Measurements from ENCODE around the gene EMILIN1. TPM values are rescaled to one million over a fixed set of nuclear protein-coding genes. Genes with fewer than 3 reads are reported as not detected.
A peak's percentile ranks its signal among the peaks of the same experiment; 100 is the strongest.

EMILIN1 gene
- total RNA-seq, 5 donors from 2014 or later (not counting 1 experiment from before 2014, with no cell fraction given) = 0.28 to 1.1 (median 0.85) TPM

DNA sequence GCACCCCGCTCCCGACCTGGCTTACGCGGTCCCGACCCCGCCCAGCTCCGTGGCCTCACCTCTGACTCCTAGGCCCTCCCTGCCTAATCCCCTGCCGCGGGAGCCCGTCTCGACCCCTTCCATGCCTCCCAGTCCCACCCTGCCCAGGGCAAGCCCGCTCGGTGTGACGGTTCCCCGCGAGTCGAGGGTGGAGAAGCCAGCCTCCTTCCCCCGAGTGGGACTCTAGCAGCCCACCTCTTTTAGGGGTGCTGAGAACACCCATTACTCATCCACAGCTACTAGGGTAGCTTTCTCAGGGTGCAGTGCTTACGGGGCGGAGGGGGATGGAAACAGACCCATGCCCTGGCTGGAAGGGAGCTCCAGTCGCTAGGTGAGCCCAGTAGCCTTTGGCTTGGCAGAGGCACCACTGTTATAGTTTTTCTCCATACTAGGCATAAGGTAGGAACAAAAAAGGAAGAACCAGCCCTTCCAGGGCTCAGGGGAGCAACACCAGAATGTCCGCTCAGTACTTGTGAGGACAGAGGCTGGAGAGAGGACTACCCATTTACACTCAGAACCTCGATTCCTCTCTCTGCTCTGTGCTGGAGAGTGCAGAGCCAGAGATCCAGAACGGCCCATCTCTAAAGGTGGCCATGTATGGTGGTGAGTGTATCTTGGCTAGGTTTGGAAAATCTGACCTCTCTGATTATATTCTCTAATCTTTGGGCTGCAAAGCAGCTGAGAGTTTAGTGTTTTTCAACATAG lies 26.3 kb upstream of the EMILIN1 start:
- CTCF ChIA-PET = interaction anchor here in 1 of 2 donors (0.6 to 1.8 kb wide), 5 partner anchors 16 to 1690 kb away, joined by 3 to 8 read pairs (median 4); partner anchors contain the start of genes ABHD1 and OST4
- Mint-ChIP-seq H3K4me3 (peak overlapping the region; percentile 86 to 97 (median 93)), H3K27me3 (peaks cover 9 to 10% of the 10 kb centered on the region in 2 donors), H3K27ac (peak overlapping the region; percentile 84 to 89), H3K9me3 (no peaks in the 10 kb centered on the region), H3K4me1 (peaks cover 18 to 41% (median 20%) of the 10 kb centered on the region in 3 donors), H3K36me3 (peaks cover 18% of the 10 kb centered on the region)
- POLR2A ChIA-PET = interaction anchor here (0.7 to 2.1 kb wide), 3 partner anchors 11 to 19 kb away, joined by 3 to 12 read pairs (median 3); partner anchors contain the start of gene OST4 (in 1 of the 2)
- ATAC-seq (replicated peaks in 1 of 4) (no peak), DNase-seq (peak in 5 of 35 experiments; percentile 10 to 31 (median 25))
- H3K36me3 ChIP-seq (ENCODE audit: control insufficient read depth in 2 of 2, extremely low read depth in 1 of 2, insufficient read depth in 1 of 2, low read length in 1 of 2) = peaks cover 8 to 27% of the 10 kb centered on the region in 2 donors
- H3K4me1 ChIP-seq (ENCODE audit: control insufficient read depth in 1 of 2, extremely low read depth in 1 of 2, insufficient read depth in 2 of 2, low read length in 2 of 2) = peaks cover 3 to 19% of the 10 kb centered on the region in 2 experiments
- H3K9me3 ChIP-seq = no peaks in the 10 kb centered on the region
- peak overlapping the region; percentile 89 to 91 for H3K4me3 ChIP-seq (ENCODE audit: control insufficient read depth in 1 of 2, extremely low read depth in 1 of 2, low read length in 1 of 2)
- H3K27ac ChIP-seq (ENCODE audit: low read length) = peak overlapping the region; percentile 77
- 1% methylated on average over 15 of the region's 24 CpGs for WGBS (ENCODE audit: insufficient coverage)
- H3K27me3 ChIP-seq (replicated peaks in 1 of 2; ENCODE audit: control insufficient read depth in 2 of 2, extremely low read depth in 1 of 2, insufficient read depth in 2 of 2, low read length in 1 of 2) = no peaks in the 10 kb centered on the region

DNA sequence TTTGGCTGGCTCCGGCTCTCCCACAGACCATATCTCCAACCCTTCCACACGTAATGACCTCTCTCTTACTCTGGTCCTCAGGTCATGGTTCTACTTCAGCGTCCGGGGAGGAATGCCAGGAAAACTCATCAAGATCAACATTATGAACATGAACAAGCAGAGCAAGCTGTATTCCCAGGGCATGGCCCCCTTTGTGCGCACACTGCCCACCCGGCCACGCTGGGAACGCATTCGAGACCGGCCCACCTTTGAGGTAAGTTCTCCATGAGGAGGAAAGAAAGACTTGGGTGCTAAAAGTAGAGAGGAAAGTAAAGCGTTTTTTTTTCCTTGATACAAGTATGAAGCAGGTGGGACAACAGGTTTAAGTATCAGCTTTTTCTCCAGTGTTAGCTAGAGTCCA lies 25.1 kb upstream of the EMILIN1 start:
- H3K27me3 ChIP-seq (replicated peaks in 1 of 2; ENCODE audit: control insufficient read depth in 2 of 2, extremely low read depth in 1 of 2, insufficient read depth in 2 of 2, low read length in 1 of 2) = no peaks in the 10 kb centered on the region
- H3K9me3 ChIP-seq = no peaks in the 10 kb centered on the region
- no peak overlapping the region for H3K27ac ChIP-seq (ENCODE audit: low read length)
- ChIA-PET POLR2A (no interaction called here), CTCF (interaction anchor here in 1 of 2 donors (1.3 kb wide), 1 partner anchor 15 kb away, joined by 5 read pairs; no protein-coding TSS in a partner anchor)
- Mint-ChIP-seq H3K9me3 (no peaks in the 10 kb centered on the region), H3K36me3 (peaks cover 18% of the 10 kb centered on the region), H3K4me1 (peaks cover 18 to 41% (median 20%) of the 10 kb centered on the region in 3 donors), H3K27ac (peak overlapping the region; percentile 33 to 89), H3K4me3 (peak overlapping the region in 2 of 3 donors; percentile 86 to 93), H3K27me3 (peaks cover 9 to 10% of the 10 kb centered on the region in 2 donors)
- WGBS (ENCODE audit: insufficient coverage) = 95% methylated on average over 10 of the region's 11 CpGs
- H3K36me3 ChIP-seq (ENCODE audit: control insufficient read depth in 2 of 2, extremely low read depth in 1 of 2, insufficient read depth in 1 of 2, low read length in 1 of 2) = peaks cover 8 to 32% of the 10 kb centered on the region in 2 donors
- H3K4me1 ChIP-seq (ENCODE audit: control insufficient read depth in 1 of 2, extremely low read depth in 1 of 2, insufficient read depth in 2 of 2, low read length in 2 of 2) = peaks cover 3 to 19% of the 10 kb centered on the region in 2 experiments
- no peak for ATAC-seq (replicated peaks in 1 of 4)
- DNase-seq = no peak
- no peak overlapping the region for H3K4me3 ChIP-seq (ENCODE audit: control insufficient read depth in 1 of 2, extremely low read depth in 1 of 2, low read length in 1 of 2)

DNA sequence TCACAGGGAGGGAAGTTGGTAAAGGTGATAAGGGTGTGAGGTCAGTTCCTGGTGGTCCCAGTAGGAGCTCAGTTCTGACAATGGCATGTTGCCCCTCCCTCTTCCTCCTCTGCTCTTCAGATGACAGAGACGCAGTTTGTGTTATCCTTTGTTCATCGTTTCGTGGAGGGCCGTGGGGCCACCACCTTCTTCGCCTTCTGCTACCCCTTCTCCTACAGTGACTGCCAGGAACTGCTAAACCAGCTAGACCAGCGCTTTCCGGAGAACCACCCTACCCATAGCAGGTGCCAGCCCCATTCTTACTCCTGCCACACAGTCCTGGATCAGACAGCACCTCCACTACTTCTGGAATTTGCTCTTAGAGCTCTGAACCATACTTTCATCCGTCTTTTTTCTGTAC lies 24.6 kb upstream of the EMILIN1 start:
- peaks cover 18% of the 10 kb centered on the region for H3K36me3 Mint-ChIP-seq
- peak overlapping the region in 1 of 2 donors; percentile 49 for H3K27ac Mint-ChIP-seq
- H3K9me3 Mint-ChIP-seq = no peaks in the 10 kb centered on the region

DNA sequence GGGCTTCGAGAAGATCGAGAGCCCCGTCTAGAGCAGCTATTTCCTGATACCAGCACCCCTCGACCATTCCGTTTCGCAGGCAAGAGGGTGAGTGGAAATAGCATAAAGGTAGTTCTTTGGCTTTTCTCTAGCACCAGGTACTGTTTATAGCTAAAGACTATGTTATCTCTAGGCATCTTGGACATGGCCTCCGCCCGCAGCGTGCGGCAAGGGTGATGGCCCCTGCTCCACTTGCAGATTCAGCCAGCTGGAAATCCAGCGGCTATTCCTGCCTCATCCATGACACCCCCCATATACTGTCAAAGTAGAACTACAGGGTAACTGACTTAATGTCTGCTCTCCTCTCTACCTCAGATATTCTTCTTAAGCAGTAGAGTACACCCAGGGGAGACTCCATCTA lies 23.7 kb upstream of the EMILIN1 start:
- DNase-seq (no peak), ATAC-seq (replicated peaks in 1 of 4) (no peak)
- H3K27me3 ChIP-seq (replicated peaks in 1 of 2; ENCODE audit: control insufficient read depth in 2 of 2, extremely low read depth in 1 of 2, insufficient read depth in 2 of 2, low read length in 1 of 2) = no peaks in the 10 kb centered on the region
- H3K4me3 ChIP-seq (ENCODE audit: control insufficient read depth in 1 of 2, extremely low read depth in 1 of 2, low read length in 1 of 2) = no peak overlapping the region
- Mint-ChIP-seq H3K4me1 (peaks cover 12 to 36% (median 14%) of the 10 kb centered on the region in 3 donors), H3K27me3 (peaks cover 9 to 10% of the 10 kb centered on the region in 2 donors), H3K4me3 (no peak overlapping the region), H3K9me3 (no peaks in the 10 kb centered on the region), H3K27ac (no peak overlapping the region), H3K36me3 (peaks cover 18% of the 10 kb centered on the region)
- H3K4me1 ChIP-seq (ENCODE audit: control insufficient read depth in 1 of 2, extremely low read depth in 1 of 2, insufficient read depth in 2 of 2, low read length in 2 of 2) = peaks cover 0 to 13% of the 10 kb centered on the region in 2 experiments
- ChIA-PET POLR2A (interaction anchor here in 1 of 2 donors (0.7 kb wide), 1 partner anchor 16 kb away, joined by 3 read pairs; no protein-coding TSS in a partner anchor), CTCF (no interaction called here)
- no peak overlapping the region for H3K27ac ChIP-seq (ENCODE audit: low read length)
- 89% methylated on average over 7 of the region's 11 CpGs for WGBS (ENCODE audit: insufficient coverage)
- no peaks in the 10 kb centered on the region for H3K9me3 ChIP-seq
- H3K36me3 ChIP-seq (ENCODE audit: control insufficient read depth in 2 of 2, extremely low read depth in 1 of 2, insufficient read depth in 1 of 2, low read length in 1 of 2) = peaks cover 8 to 35% of the 10 kb centered on the region in 2 donors

More for the DNA sequence above, 24.6 kb upstream of the EMILIN1 start:
- Mint-ChIP-seq H3K4me3 (peak overlapping the region in 2 of 3 donors; percentile 1 to 5), H3K27me3 (peaks cover 9 to 10% of the 10 kb centered on the region in 2 donors), H3K4me1 (peaks cover 18 to 41% (median 20%) of the 10 kb centered on the region in 3 donors)
- peaks cover 8 to 34% of the 10 kb centered on the region in 2 donors for H3K36me3 ChIP-seq (ENCODE audit: control insufficient read depth in 2 of 2, extremely low read depth in 1 of 2, insufficient read depth in 1 of 2, low read length in 1 of 2)
- no peaks in the 10 kb centered on the region for H3K27me3 ChIP-seq (replicated peaks in 1 of 2; ENCODE audit: control insufficient read depth in 2 of 2, extremely low read depth in 1 of 2, insufficient read depth in 2 of 2, low read length in 1 of 2)
- DNase-seq (no peak), ATAC-seq (replicated peaks in 1 of 4) (no peak)
- H3K4me1 ChIP-seq (ENCODE audit: control insufficient read depth in 1 of 2, extremely low read depth in 1 of 2, insufficient read depth in 2 of 2, low read length in 2 of 2) = peaks cover 3 to 19% of the 10 kb centered on the region in 2 experiments
- CTCF ChIA-PET = interaction anchor here in 1 of 2 donors (0.6 kb wide), 1 partner anchor 27 kb away, joined by 6 read pairs; no protein-coding TSS in a partner anchor
- no peaks in the 10 kb centered on the region for H3K9me3 ChIP-seq
- POLR2A ChIA-PET = no interaction called here
- no peak overlapping the region for H3K27ac ChIP-seq (ENCODE audit: low read length)
- no peak overlapping the region for H3K4me3 ChIP-seq (ENCODE audit: control insufficient read depth in 1 of 2, extremely low read depth in 1 of 2, low read length in 1 of 2)
- WGBS (ENCODE audit: insufficient coverage) = 89% methylated on average over 8 of the region's 8 CpGs

DNA sequence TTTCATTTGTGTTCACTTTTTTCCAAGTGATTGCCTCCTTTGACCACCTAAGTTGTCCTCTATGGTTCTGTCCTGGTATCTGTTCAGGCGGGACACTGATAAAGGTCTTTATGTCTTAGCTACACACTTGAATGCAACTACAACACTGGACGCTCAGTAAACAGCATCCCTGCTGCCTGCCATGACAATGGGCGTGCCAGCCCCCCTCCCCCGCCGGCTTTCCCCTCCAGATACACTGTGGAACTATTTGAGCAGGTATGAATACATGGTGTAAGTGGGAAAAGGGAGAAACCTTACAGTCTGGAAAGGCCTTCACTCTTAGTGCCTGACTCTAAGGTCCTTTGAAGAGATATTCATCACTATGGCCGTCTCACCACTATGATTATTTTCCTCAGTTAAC lies 21.2 kb upstream of the EMILIN1 start:
- ChIA-PET CTCF (no interaction called here), POLR2A (no interaction called here)
- Mint-ChIP-seq H3K27ac (no peak overlapping the region), H3K9me3 (no peaks in the 10 kb centered on the region), H3K4me3 (no peak overlapping the region), H3K27me3 (no peaks in the 10 kb centered on the region), H3K4me1 (peaks cover 3 to 16% (median 4%) of the 10 kb centered on the region in 3 donors), H3K36me3 (peaks cover 12% of the 10 kb centered on the region)
- H3K27ac ChIP-seq (ENCODE audit: low read length) = no peak overlapping the region
- no peak for DNase-seq
- no CpG with 5 or more reads among the region's 6 CpGs for WGBS (ENCODE audit: insufficient coverage)
- no peak for ATAC-seq (replicated peaks in 1 of 4)
- no peaks in the 10 kb centered on the region for H3K9me3 ChIP-seq
- H3K27me3 ChIP-seq (replicated peaks in 1 of 2; ENCODE audit: control insufficient read depth in 2 of 2, extremely low read depth in 1 of 2, insufficient read depth in 2 of 2, low read length in 1 of 2) = no peaks in the 10 kb centered on the region
- H3K4me3 ChIP-seq (ENCODE audit: control insufficient read depth in 1 of 2, extremely low read depth in 1 of 2, low read length in 1 of 2) = no peak overlapping the region
- H3K36me3 ChIP-seq (ENCODE audit: control insufficient read depth in 2 of 2, extremely low read depth in 1 of 2, insufficient read depth in 1 of 2, low read length in 1 of 2) = peaks cover 8 to 35% of the 10 kb centered on the region in 2 donors
- H3K4me1 ChIP-seq (ENCODE audit: control insufficient read depth in 1 of 2, extremely low read depth in 1 of 2, insufficient read depth in 2 of 2, low read length in 2 of 2) = peaks cover 0 to 2% of the 10 kb centered on the region in 2 experiments

DNA sequence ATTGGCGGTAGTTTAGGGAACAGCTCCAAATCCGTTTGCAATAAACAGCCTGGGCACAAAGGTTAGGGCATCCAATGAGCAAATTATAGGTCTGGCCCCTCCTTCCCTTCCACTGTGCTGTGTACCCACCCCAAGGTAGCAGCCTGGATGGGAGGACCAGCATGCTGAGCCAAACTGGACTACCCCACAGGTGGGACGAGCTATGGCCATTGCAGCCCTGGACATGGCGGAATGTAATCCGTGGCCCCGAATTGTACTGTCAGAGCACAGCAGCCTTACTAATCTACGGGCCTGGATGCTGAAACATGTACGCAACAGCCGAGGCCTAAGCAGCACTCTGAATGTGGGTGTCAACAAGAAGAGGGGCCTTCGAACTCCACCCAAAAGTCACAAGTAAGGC lies 20.2 kb upstream of the EMILIN1 start:
- Histone ChIP-seq H3K4me3 (ENCODE audit: control insufficient read depth in 1 of 2, extremely low read depth in 1 of 2, low read length in 1 of 2) (no peak overlapping the region), H3K4me1 (ENCODE audit: control insufficient read depth in 1 of 2, extremely low read depth in 1 of 2, insufficient read depth in 2 of 2, low read length in 2 of 2) (no peaks in the 10 kb centered on the region), H3K9me3 (no peaks in the 10 kb centered on the region), H3K36me3 (ENCODE audit: control insufficient read depth in 2 of 2, extremely low read depth in 1 of 2, insufficient read depth in 1 of 2, low read length in 1 of 2) (peaks cover 8 to 40% of the 10 kb centered on the region in 2 donors), H3K27me3 (replicated peaks in 1 of 2; ENCODE audit: control insufficient read depth in 2 of 2, extremely low read depth in 1 of 2, insufficient read depth in 2 of 2, low read length in 1 of 2) (no peaks in the 10 kb centered on the region), H3K27ac (ENCODE audit: low read length) (no peak overlapping the region)
- DNase-seq = no peak
- H3K9me3 Mint-ChIP-seq = no peaks in the 10 kb centered on the region
- H3K4me3 Mint-ChIP-seq = no peak overlapping the region
- CTCF ChIA-PET = no interaction called here
- H3K4me1 Mint-ChIP-seq = peaks cover 0 to 15% (median 3%) of the 10 kb centered on the region in 3 donors
- no peaks in the 10 kb centered on the region for H3K27me3 Mint-ChIP-seq
- WGBS (ENCODE audit: insufficient coverage) = 95% methylated on average over 8 of the region's 10 CpGs
- H3K36me3 Mint-ChIP-seq = peaks cover 12% of the 10 kb centered on the region
- ATAC-seq (replicated peaks in 1 of 4) = no peak
- POLR2A ChIA-PET = interaction anchor here in 1 of 2 donors (0.5 to 0.7 kb wide), 3 partner anchors 10 to 26 kb away, joined by 3 to 5 read pairs (median 5); no protein-coding TSS in a partner anchor
- H3K27ac Mint-ChIP-seq = no peak overlapping the region

Measured in T-cell (primary cell).